ENCODE data around the gene PTPRN2.
"Not testable (repeated sequence)": the region's sequence is repeated elsewhere in the genome, so short reads cannot be mapped to it uniquely, and the experiment has no call there.

The PTPRN2 gene

DNA sequence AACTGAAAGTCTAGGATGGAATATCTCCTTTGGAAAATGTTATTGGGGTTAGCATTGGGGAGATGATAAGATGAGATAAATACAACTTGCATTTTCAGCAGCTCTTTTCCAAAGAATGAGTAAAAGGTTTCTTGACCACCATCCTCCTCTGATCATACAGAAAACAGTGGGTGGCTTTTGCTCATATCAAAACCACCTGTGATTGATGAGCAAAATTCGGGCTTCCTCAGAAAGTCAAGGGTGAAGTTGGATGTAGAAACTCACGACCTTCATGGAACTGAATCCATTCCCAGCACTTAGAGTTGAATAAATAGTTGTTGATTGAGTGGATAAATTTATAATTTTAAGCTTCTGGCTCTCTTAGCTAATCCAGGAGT lies 1092.5 kb downstream of the PTPRN2 start:
- no peak for DNase-seq (ENCODE audit: low spot score)

DNA sequence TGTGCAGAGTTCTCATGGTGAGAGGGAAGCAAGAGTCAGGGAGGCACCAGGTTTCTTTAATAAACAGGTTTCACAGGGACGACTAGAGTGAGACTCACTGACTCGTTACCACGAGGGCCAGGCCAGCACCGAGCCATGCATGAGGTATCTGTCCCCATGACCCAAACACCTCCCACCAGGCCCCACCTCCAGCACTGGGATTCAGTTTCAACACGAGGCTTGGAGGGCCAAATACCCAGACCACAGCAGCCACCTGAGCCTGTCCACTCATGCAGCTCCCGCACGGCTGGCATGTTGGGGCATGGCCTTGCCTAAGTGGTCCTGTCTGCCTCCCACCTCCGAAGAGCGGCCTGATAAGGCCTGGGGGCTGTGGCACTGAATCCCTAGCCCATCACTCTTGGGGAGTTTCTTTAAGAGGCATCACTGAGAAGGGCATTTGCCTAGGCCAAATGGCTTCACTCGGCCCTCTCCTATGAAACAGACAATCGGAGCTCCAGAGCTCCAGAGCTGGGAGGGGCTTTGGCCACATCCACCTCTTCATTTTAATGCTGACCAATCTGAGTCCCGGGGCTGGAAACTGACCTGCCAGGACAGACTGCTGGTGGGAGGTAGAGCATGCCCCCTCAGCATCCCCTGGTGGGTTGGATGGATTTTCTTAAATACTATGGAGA lies 1093.0 kb downstream of the PTPRN2 start:
- no peak for DNase-seq (ENCODE audit: low spot score)

DNA sequence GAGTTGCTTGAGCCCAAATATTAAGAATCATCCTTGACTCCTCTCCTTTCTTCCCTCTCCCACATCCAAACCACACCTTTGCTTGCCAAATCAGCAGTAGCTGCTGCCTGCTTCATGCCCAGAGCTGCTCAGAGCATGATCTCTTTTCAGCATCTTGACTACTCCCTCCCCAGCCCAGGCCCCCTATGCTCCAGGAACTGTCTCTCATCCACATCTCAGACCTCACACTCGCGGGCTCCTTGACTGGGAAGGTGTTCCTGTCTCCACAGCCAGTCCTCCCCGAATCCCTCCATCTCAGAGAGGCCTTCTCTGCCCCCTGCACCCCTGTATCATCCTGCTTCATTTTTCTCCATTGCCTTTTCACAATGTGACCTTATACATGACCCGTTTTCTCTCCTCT lies 1093.8 kb downstream of the PTPRN2 start:
- no peak for DNase-seq (ENCODE audit: low spot score)

- DNase-seq (ENCODE audit: low spot score), result no peak
Measured at GRCh38 chr7:157493017-157493416, 1094.6 kb downstream of the PTPRN2 start.

DNA sequence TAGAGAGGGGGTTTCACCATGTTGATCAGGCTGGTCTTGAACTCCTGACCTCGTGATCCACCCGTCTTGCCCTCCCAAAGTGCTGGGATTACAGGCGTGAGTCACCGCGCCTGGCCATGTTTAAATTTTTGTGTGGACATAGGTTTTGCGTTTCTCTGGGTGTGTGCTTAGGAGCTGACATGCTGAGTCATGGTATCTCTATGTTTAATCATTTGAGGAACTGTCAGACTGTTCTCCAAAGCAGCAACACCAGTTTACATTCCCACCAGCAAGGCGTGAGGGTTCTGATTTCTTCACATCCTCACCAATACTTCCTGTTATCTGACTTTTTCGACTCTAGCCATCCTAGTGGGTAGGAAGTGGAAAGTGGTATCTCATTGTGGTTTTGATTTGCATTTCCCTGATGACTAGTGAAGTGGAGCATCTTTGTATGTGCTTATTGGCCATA lies 1097.1 kb downstream of the PTPRN2 start:
- peak; percentile 78 for DNase-seq (ENCODE audit: low spot score)

- DNase-seq (ENCODE audit: low spot score), result not testable (repeated sequence)
Measured at GRCh38 chr7:157489870-157490269, 1097.8 kb downstream of the PTPRN2 start.
